Liver (tissue), 9 donors: ENCODE measurements around the gene BECN2. TPM values are rescaled to one million over a fixed set of nuclear protein-coding genes. Genes with fewer than 3 reads are reported as not detected.

Source experiments
- DNase-seq: peaks from one replicate; pipeline ENCODE4 v3.0.0-alpha.2; 2017; ENCODE audit warnings: low spot score
- H3K27ac ChIP-seq, 2 donors: one replicate each; pipeline ENCODE4 v1.7.0; 2013; ENCODE audit warnings: inconsistent platforms in 2 of 2, low read length in 2 of 2, control low read depth in 1 of 2, low read depth in 1 of 2, mild to moderate bottlenecking in 1 of 2
- H3K27me3 ChIP-seq, 4 donors: one replicate each; pipeline versions ENCODE4 v1.6.1 to v1.7.0; 2013; ENCODE audit warnings: low read length in 3 of 4, inconsistent platforms in 1 of 4, mild to moderate bottlenecking in 1 of 4, moderate library complexity in 1 of 4; ENCODE audit not compliant: control insufficient read depth in 4 of 4, insufficient read depth in 4 of 4
- H3K36me3 ChIP-seq, 4 donors: one replicate each; pipeline versions ENCODE4 v1.6.1 to v1.7.0; 2013; ENCODE audit warnings: low read length in 3 of 4, mild to moderate bottlenecking in 3 of 4, low read depth in 1 of 4, moderate library complexity in 1 of 4; ENCODE audit not compliant: control insufficient read depth in 4 of 4, insufficient read depth in 3 of 4
- H3K4me1 ChIP-seq, 4 donors: one replicate each; pipeline versions ENCODE4 v1.6.1 to v1.7.0; 2013; ENCODE audit warnings: low read length in 3 of 4, mild to moderate bottlenecking in 3 of 4, moderate library complexity in 1 of 4; ENCODE audit not compliant: control insufficient read depth in 4 of 4, insufficient read depth in 4 of 4
- H3K4me3 ChIP-seq, 3 donors: one replicate each; pipeline versions ENCODE4 v1.6.1 to v1.7.0; 2013; ENCODE audit warnings: low read length in 3 of 3, control low read depth in 1 of 3, low read depth in 1 of 3, mild to moderate bottlenecking in 1 of 3
- H3K9ac ChIP-seq, 2 donors: one replicate each; pipeline ENCODE4 v1.7.0; 2013; ENCODE audit warnings: low read length in 2 of 2, mild to moderate bottlenecking in 2 of 2, moderate library complexity in 2 of 2, control low read depth in 1 of 2, low read depth in 1 of 2
- H3K9me3 ChIP-seq, 4 donors: one replicate each; pipeline versions ENCODE4 v1.6.1 to v1.7.0; 2013; ENCODE audit warnings: low read length in 3 of 4; ENCODE audit not compliant: control insufficient read depth in 4 of 4
- EGR1 ChIP-seq, 2 donors: IDR thresholded peaks; 2 replicates each; pipeline ENCODE4 v1.6.1; 2016 to 2018; ENCODE audit warnings: antibody characterized with exemption in 2 of 2, low read depth in 2 of 2
- FOXA2 ChIP-seq: IDR thresholded peaks from 2 replicates; pipeline ENCODE4 v1.6.1; 2016; ENCODE audit warnings: antibody characterized with exemption
- GABPA ChIP-seq, 2 donors: IDR thresholded peaks in 1 of 2; conservative IDR thresholded peaks in 1 of 2; 2 replicates each; pipeline ENCODE4 v1.6.1; 2016; ENCODE audit warnings: antibody characterized with exemption in 2 of 2, mild to moderate bottlenecking in 1 of 2, moderate library complexity in 1 of 2
- HNF4A ChIP-seq, 2 donors: conservative IDR thresholded peaks; 2 replicates each; pipeline ENCODE4 v1.6.1; 2016; ENCODE audit warnings: antibody characterized with exemption in 2 of 2, mild to moderate bottlenecking in 2 of 2
- HNF4G ChIP-seq: IDR thresholded peaks from 2 replicates; pipeline ENCODE4 v1.6.1; 2016; ENCODE audit warnings: antibody characterized with exemption
- MAX ChIP-seq: IDR thresholded peaks from 2 replicates; pipeline ENCODE4 v1.6.1; 2016; ENCODE audit warnings: antibody characterized with exemption
- NR2F2 ChIP-seq: IDR thresholded peaks from 2 replicates; pipeline ENCODE4 v1.6.1; 2016; ENCODE audit warnings: antibody characterized with exemption
- RAD21 ChIP-seq, 2 donors: IDR thresholded peaks; 2 replicates each; pipeline ENCODE4 v1.6.1; 2016; ENCODE audit warnings: antibody characterized with exemption in 2 of 2, mild to moderate bottlenecking in 2 of 2
- RXRA ChIP-seq, 2 donors: IDR thresholded peaks; 2 replicates each; pipeline ENCODE4 v1.6.1; 2017 to 2018; ENCODE audit warnings: antibody characterized with exemption in 2 of 2, mild to moderate bottlenecking in 1 of 2
- SP1 ChIP-seq: IDR thresholded peaks from 2 replicates; pipeline ENCODE4 v1.6.1; 2018; ENCODE audit warnings: antibody characterized with exemption, mild to moderate bottlenecking
- YY1 ChIP-seq: IDR thresholded peaks from 2 replicates; pipeline ENCODE4 v1.6.1; 2016; ENCODE audit warnings: antibody characterized with exemption, mild to moderate bottlenecking
- ZBTB33 ChIP-seq: IDR thresholded peaks from 2 replicates; pipeline ENCODE4 v1.6.1; 2016; ENCODE audit warnings: antibody characterized with exemption
- WGBS: extraction: QIAGEN DNeasy Blood & Tissue Kit; methylation state at CpG from one replicate; pipeline ENCODE4 v1.1.7; 2013; 5-methylcytosine and 5-hydroxymethylcytosine counted together
- polyA plus RNA-seq, 2 donors: library from polyadenylated mRNA; stranded (reverse) in 1 of 2; unstranded in 1 of 2; fragments of 200-250 nt in 1 of 2; fragments of >200 nt in 1 of 2; fragmentation: Nextera tagmentation in 1 of 2; extraction: Ambion mirVana in 1 of 2; gene quantifications; one replicate each; pipeline versions ENCODE4 v1.2.1 to v1.2.3, GENCODE V29; 2013 to 2015
- total RNA-seq, 2 donors: library from RNA; depleted of rRNA; stranded (reverse); fragments of >200 nt; gene quantifications; one replicate each; pipeline ENCODE4 v1.2.3, GENCODE V29; 2014
- TF ChIP-seq, protein P1 (sequence below): IDR thresholded peaks from 2 replicates; pipeline ENCODE4 v1.6.1; 2016; ENCODE audit warnings: antibody characterized with exemption
- donor health status: healthy.
- donor health status: healthy.
- donor health status: healthy.
- donor health status: healthy.
- donor health status: healthy.

Gene BECN2
- total and polyA plus RNA-seq, 4 donors = not detected

- no peak for TF ChIP-seq MAX
- no peak for TF ChIP-seq RAD21 (IDR thresholded peaks at IDR 0.05)
- TF ChIP-seq SP1 = no peak
- no peak for TF ChIP-seq HNF4G
Measured at GRCh38 chr1:241918879-241919278, 38.7 kb upstream of the BECN2 start (continued).

- Histone ChIP-seq H3K36me3 (no peaks in the 10 kb centered on the region), H3K4me1 (no peaks in the 10 kb centered on the region), H3K9me3 (no peaks in the 10 kb centered on the region), H3K27me3 (no peaks in the 10 kb centered on the region), H3K27ac (no peak overlapping the region), H3K4me3 (no peak overlapping the region), H3K9ac (no peak overlapping the region)
- TF ChIP-seq RXRA (IDR thresholded peaks at IDR 0.05) = no peak
- TF ChIP-seq HNF4A (conservative IDR thresholded peaks at IDR 0.05) = no peak
- TF ChIP-seq HNF4G = no peak
- TF ChIP-seq EGR1 (IDR thresholded peaks at IDR 0.05; ENCODE audit: low read depth in 2 of 2) = no peak
- TF ChIP-seq SP1 = no peak
- no peak for TF ChIP-seq ZBTB33
- TF ChIP-seq FOXA2 = no peak
- TF ChIP-seq NR2F2 = no peak
- TF ChIP-seq YY1 = no peak
- TF ChIP-seq, protein P1, sequence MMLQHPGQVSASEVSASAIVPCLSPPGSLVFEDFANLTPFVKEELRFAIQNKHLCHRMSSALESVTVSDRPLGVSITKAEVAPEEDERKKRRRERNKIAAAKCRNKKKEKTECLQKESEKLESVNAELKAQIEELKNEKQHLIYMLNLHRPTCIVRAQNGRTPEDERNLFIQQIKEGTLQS = no peak
- TF ChIP-seq GABPA (IDR thresholded peaks at IDR 0.05 in 1 of 2, conservative IDR thresholded peaks at IDR 0.05 in 1 of 2) = no peak
- DNase-seq = no peak
- WGBS = 77% methylated on average over 10 of the region's 10 CpGs
Measured at GRCh38 chr1:241924080-241924808, 33.3 kb upstream of the BECN2 start.

DNA sequence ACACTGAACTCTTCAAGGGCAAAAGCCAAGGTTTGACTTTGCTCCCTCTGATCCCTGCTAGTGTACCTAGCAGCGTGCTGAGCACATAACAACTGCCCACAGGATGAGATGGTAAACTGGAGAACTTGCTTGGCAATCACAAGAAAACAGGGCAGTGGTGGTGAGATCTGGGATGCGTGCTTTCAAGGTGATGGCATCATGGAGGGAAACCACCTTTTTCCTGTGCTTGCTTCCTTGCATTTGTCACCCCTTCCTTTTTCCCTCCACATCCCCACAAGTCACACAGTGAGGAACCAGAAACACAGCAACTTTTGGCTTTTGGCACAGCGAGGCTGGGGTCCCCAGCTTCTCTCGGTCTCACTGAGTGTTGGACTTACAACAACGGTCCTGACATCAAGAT is 31.4 kb upstream of the BECN2 start:
- Histone ChIP-seq H3K36me3 (no peaks in the 10 kb centered on the region), H3K9ac (no peak overlapping the region), H3K4me3 (no peak overlapping the region), H3K27ac (no peak overlapping the region), H3K4me1 (no peaks in the 10 kb centered on the region), H3K9me3 (no peaks in the 10 kb centered on the region), H3K27me3 (no peaks in the 10 kb centered on the region)
- TF ChIP-seq HNF4A (conservative IDR thresholded peaks at IDR 0.05) (no peak), RXRA (IDR thresholded peaks at IDR 0.05) (no peak)
- WGBS = 66% methylated on average over 5 of the region's 5 CpGs
- DNase-seq = no peak

DNA sequence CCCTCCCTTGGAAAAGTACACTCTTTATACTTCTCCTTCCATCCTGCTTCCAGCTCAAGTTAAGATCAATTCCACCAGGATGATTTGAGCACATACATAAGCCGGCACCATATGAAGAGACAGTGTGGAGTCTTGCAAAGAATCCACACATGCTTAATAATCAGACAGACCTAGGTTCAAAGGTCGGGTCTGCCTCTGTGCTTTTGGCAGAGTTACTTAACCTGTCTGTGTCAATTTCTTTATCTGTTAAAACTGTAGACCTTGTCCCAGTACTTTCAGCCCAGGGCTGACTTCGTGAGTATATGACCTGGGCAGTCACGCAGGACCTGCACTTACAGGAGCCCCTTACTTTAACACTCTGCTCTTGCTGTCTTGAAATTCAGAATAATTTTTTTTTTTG is 30.2 kb upstream of the BECN2 start:
- no peak overlapping the region for H3K4me3 ChIP-seq
- no peak for DNase-seq
- no peaks in the 10 kb centered on the region for H3K9me3 ChIP-seq
- no peak overlapping the region for H3K9ac ChIP-seq
- H3K27ac ChIP-seq = no peak overlapping the region
- H3K36me3 ChIP-seq = no peaks in the 10 kb centered on the region
- peak in 1 of 2 donors; percentile 51 for TF ChIP-seq RXRA (IDR thresholded peaks at IDR 0.05)
- TF ChIP-seq, protein P1 = no peak
- TF ChIP-seq HNF4A (conservative IDR thresholded peaks at IDR 0.05) = peak; percentile 68 to 85
- no peak for TF ChIP-seq MAX
- no peaks in the 10 kb centered on the region for H3K4me1 ChIP-seq
- 24% methylated on average over 4 of the region's 4 CpGs for WGBS
- no peaks in the 10 kb centered on the region for H3K27me3 ChIP-seq
